Testis (tissue), 2 donors: ENCODE data around the gene RIC1.

Experiments
- POLR2A ChIP-seq: fragments of 450-650 bp; IDR thresholded peaks from one replicate; pipeline ENCODE4 v1.6.1; 2017; ENCODE audit warnings: antibody characterized with exemption, mild to moderate bottlenecking, moderate library complexity
- TF ChIP-seq, protein P1 (sequence below), 3 experiments: fragments of 450-650 bp in 2 of 3; fragments of 200-600 bp in 1 of 3; sonication (generic) in 1 of 3; IDR thresholded peaks; one replicate each; pipeline ENCODE4 v1.5.1; 2016 to 2019; ENCODE audit warnings: antibody characterized with exemption in 3 of 3, mild to moderate bottlenecking in 2 of 3, moderate library complexity in 1 of 3

DNA sequence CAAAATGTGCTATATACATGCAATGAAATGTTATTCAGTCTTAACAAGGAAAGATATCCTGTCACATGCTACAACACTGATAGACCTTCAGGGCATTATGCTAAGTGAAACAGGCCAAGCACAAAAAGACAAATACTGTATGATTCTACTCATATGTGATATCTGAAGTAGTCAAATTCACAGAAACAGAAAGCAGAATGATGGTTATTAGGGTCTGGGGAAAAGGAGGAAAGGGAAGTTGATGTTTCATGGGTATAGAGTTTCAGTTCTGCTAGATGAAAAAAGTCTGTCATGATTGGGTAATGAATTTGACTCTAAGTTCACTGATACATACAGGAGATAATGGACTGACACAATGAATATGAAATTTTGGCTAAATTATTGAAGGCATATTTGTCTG is 11.2 kb upstream of the RIC1 start:
- TF ChIP-seq POLR2A: no peak
- TF ChIP-seq, protein P1, sequence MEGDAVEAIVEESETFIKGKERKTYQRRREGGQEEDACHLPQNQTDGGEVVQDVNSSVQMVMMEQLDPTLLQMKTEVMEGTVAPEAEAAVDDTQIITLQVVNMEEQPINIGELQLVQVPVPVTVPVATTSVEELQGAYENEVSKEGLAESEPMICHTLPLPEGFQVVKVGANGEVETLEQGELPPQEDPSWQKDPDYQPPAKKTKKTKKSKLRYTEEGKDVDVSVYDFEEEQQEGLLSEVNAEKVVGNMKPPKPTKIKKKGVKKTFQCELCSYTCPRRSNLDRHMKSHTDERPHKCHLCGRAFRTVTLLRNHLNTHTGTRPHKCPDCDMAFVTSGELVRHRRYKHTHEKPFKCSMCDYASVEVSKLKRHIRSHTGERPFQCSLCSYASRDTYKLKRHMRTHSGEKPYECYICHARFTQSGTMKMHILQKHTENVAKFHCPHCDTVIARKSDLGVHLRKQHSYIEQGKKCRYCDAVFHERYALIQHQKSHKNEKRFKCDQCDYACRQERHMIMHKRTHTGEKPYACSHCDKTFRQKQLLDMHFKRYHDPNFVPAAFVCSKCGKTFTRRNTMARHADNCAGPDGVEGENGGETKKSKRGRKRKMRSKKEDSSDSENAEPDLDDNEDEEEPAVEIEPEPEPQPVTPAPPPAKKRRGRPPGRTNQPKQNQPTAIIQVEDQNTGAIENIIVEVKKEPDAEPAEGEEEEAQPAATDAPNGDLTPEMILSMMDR (IDR thresholded peaks at IDR 0.05): no peak
